Activated T-cell treated with anti-CD3 and anti-CD28 coated beads for 4 hours (primary cell): ENCODE measurements around the gene FUZ.

Source experiments
- DNase-seq: peaks from one replicate; pipeline ENCODE4 v3.0.0-alpha.2; 2020

Gene FUZ

DNA sequence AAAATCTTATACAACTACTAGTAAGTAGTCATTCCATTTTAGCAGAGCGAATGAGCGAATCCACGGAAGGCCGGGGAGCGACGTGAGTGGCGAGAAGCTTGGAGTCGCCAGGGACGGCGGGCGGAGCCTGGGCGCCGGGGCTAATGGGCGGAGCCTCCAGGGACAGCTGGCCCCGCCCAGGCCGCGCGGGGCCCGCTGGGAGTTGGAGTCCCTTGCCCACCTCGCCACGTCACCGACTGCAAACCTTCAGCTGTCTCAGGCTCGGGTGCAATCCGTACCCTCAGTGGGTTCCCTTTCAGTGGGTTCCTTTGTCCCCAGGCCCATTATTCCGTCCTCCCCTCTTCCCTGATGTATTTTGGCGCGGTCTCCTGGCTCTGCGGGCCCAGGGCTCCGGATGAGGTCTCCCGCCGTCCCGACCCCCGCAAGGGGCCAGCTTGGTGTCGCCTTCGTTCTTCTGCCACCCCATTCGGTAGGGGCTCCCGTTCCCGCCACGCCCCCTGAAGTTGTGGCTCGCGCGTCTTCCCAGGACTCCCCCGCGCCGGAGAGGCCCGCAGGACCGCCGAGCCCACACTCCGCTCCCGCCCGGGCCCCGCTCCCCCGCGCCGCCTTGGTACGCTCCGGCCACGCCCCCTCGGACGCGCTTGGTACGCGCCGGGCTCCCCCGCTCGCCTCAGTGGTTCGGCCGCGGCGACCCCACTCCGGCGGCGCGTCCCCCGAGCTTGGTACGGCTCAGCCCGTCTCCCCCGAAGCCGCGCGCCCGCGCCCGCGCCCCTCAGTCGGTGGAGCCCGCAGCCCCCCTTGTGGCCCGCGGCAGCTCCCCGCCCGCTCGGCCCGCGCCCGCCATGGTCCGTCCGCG, 37.6 kb upstream of the FUZ start, which contains the start of gene PTOV1:
Gene PTOV1 (plus strand): TSS at position 673 of the 856 bp plus-strand sequence.
- peak; percentile 81 for DNase-seq

DNA sequence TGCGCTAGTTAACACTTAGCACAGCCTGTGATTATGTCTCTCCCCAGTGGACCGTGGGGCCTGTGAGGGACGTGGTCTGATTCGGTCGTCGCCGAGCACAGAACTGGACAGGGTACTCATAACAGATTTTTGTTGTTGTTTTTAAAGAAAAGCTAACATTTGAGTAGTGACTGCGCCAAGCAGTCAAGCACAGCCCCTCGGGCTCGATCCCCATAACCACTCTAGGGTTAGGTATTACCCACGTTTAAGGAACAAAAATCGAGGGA, 37.1 kb upstream of the FUZ start:
- DNase-seq: no peak

DNA sequence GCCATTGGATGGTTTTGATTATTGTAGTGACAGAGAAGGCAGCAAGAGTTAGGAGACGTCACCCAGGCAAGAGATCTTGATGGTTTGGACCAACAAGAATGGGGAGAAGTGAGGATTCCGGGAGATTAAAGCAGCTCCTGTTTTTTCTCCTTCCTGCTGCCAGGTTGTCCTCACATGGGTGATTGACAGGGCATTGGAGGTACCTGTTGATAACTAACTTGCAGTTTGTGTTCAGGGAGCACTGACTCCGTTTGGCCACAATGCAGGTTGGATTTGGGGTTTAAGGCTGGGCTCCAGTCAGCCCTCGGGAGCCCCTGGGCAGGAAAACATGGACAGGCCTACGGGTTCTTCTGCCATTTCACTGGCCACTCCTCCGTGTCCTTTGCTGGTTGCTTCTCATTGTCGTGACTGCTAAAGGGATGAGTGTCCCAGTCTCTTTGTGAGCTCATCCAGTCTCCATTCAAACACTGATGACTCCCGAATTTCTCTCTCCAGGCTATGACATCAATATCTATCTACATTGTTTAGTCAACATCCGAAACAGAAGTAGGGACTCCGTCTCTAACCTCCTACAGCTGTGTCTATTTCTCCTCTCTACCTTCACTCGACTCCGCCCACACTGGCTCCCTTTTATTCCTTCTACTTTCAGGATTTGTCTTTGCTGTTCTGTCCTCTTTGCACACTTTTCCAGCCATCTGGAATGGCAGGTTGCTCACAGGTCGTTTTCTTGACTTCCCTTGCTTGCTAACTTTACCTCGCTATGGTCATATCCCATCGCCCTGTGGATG, 36.5 kb upstream of the FUZ start:
- no peak for DNase-seq

DNA sequence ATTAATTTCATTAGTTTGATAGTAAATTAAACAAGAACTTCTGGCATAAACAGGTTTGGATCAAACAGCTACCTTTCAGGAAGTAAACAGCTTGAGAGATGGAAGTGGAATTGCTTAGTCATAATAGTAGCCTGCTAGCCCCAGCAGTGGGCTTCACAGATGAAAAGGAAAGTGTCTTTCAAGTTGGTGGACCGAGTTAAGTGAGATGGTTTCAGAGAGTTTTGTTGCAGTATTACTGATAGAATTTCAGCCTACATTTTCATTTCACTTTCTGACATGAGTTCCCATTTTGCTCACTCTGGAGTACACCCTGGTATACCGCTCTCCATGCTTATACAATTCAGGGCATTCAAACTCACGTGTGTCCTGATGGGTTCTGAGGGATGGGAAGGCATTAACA, 35.8 kb upstream of the FUZ start:
- DNase-seq: no peak

DNA sequence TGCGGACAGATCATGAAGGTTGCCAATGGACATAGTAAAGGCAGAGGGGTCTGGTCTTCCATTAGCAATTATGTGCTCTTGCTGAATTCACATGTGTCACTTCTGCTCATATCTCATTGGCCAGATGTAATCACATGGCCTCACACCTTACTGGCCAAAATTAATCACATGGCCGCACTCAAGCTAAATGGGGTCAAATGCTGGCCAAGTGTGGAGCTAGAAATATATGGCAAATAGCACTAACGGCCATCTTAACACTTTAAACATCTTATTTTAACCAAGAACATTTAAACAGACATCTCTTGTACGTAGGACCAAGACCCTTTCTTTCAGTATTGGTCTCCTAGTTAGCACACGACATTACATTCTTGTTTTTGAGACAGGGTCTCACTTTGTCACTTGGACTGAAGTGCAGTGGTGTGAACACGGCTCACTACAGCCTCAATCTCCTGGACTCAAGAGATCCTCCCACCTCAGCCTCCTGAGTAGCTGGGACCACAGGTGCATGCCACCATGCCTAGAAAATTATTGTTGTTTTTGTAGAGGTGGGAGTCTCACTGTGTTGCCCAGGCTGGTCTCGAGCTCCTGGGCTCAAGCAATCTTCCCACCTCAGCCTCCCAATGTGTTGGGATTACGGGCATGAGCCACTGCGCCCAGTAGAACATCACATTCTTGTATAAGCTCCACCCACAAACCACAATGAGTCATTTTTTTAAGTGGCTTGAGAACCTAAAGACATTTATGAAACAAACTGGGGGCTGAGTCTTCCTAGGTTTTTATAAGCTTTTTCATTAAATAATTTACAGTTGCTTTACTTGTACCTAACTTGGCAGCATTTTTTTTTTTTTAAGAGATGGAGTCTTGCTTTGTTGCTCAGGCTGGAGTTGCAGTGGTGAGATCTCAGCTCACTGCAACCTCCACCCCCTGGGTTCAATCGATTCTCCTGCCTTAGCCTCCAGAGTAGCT, 34.9 kb upstream of the FUZ start:
- no peak for DNase-seq

DNA sequence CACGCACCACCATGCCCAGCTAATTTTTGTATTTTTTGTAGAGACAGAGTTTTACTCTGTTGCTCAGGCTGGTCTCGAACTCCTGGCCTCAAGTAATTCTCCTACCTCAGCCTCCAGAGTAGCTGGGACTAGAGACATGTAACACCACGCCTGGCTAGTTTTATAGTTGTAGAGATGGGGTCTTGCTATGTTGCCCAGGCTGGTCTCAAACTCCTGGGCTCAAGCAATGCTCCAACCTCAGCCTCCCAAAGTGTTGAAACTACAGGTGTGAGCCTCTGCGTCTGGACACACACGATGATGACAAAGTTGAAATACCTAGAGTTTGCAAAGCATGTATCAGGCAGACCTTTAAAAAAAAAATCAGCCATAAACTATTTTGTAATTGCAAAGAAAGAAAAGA, 33.3 kb upstream of the FUZ start:
- DNase-seq: no peak

DNA sequence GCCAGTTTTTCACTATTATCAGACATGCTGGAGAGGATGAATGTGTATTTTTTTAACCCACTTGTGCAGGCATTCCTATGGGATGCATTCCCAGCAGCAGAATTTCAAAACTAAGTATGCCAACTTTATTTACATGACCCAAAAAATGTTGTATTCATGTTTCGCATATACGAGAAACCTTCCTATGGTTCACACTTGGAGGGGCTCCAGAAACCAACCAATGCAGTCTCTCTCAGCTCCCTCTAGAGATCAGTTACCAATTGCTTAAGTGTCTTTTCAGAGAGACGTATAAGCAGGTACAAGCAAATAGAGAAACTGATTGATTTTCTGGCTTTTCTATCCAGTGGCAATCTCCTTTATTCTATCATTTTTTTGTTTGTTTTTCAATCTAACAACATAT, 32.3 kb upstream of the FUZ start:
- no peak for DNase-seq

DNA sequence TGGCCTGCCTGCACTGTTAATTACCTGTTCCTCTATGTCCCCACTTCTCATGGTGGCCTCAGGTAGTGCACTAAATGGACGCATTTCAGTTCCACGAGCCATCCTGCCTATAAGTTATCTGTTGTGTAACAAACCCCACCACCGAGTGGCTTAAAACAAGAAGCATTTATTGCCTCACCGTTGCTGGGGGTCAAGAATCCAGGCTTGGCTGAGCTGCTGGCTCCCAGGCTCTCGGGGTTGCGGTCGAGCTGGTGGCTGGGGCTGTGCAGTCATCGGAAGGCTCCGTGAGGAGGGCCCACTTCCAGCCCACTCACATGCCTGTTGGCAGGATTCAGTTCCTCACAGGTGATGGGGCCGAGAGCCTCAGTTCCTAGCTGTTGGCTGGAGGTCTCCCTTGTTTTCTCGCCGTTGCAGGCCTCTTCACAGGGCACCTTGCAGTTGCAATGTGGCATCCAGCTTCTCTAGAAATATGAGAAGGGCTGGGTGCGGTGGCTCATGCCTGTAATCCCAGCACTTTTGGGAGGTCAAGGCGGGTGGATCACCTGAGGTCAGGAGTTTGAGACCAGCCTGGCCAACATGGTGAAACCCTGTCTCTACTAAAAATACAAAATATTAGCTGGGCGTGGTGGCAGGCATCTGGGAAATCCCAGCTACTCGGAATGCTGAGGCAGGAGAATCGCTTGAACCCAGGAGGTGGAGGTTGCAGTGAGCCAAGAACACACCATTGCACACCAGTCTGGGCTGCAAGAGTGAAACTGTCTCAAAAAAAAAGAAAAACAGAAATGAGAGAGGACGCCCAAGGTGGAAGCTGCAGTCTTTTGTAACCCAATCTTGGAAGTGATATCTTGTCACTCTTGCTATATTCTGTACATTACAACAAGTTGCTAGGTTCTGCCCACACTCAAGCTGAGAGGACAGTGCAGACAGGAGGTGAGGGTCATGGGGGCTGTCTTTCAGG, 31.3 kb upstream of the FUZ start:
- DNase-seq: no peak

DNA sequence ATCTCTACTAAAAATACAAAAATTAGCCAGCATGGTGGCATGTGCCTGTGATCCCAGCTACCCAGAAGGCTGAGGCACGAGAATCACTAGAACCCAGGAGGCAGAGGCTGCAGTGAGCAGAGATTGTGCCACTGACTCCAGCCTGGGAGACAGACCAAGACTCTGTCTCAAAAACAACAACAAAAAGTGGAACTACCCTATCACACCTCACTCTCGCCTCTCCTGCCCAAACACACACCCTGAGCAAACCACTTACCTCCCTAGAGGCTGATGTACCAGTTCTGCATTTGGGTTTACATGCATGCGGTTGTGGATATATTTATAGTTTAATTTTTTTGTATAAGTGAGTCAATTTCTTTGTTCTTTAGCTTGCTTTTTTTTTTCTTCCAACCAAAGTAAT, 30.2 kb upstream of the FUZ start:
- DNase-seq: no peak

DNA sequence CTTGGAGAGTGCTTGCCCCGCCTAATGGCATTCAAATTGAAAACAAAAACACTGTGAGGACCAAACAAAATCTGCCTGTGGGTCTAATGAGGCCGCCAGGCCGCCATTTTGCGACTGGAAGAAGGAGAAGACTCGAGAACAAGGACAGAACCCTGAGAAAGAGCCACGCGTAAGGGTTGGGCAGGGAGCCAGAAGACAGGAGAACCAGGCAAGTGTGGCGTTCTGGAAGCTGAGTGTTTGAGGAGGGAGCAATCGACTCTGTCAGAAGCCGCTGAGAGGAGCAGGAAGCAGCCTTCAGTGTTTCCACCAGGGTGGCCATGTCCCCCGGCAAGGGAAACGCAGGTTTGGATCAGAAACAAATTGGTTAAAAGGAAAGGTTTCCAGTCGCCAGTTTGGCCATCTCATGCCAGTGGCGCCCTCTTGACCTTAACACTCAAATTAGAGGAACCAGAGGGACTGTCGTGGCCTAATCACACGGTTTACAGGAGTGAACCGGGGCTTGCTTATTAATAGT, 27.7 kb upstream of the FUZ start:
- no peak for DNase-seq

DNA sequence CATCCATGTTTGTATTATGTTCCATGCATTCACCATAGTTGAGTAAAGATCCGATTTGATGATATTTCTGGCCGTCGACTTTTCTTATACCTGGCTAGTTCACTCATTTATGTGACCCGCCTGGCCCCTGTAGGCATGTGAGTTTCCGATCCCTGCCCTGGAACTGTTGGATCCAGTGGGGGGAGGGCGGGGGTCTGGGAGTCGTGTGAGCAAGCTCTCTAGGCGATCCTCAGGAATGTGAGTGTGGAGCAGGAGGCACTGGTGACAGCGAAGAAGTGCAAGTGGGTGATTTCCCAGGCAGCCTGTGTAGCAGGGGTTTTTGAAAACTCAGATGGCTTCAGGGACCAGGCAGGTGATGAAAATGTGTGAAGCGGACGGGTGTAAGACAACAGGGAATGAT, 27.2 kb upstream of the FUZ start:
- no peak for DNase-seq

DNA sequence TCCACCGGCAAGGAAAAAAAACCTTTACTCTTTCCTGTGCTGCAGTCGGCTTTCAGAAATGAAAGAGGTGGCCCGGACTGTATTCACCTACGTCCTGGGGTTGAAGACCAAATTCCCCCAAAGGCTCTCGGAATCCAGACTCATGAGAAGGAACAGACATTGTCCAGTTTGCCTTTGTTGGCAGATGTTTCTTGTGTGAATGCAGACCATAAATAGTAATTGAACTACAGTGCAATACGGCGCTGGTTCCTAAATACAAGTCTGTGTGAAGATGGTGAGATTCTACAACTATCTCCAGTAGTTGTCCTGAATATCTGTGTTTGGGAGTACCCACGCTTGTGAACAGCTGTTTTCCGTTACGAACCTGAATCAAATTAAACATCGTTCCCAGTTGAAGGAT, 26.6 kb upstream of the FUZ start:
- no peak for DNase-seq

DNA sequence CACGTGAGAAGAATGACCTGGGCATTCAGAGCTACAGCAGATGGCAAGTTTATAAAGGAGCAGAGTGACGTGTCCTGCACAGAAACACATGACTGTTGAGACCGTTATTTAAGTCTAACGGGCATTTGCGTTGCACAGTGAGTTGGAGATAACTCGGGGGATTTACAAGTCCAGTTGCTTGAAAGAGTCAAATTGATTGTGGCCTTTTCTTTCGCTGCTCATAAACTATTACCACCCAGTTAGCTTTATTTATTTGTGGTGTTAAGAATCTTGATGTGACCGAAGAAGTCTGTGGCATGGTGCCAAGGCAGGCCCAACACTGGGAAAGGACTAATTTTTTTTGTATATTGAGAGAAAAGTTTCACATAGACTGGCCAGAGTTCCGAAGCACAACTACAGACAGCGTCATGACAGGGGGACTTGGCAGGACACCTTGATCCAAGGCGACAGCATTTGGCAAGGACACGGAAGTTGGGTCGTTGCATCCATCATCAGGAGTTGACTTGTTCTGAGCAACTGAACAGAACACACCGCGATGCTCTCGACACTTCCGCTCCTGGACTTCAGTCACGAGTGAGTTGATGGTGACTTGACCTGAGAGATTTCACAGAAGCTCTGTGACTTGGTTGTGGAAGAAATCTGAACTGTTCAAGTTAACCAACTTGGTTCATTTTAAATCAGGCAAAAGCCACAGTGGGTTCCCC, 25.9 kb upstream of the FUZ start:
- DNase-seq: no peak

DNA sequence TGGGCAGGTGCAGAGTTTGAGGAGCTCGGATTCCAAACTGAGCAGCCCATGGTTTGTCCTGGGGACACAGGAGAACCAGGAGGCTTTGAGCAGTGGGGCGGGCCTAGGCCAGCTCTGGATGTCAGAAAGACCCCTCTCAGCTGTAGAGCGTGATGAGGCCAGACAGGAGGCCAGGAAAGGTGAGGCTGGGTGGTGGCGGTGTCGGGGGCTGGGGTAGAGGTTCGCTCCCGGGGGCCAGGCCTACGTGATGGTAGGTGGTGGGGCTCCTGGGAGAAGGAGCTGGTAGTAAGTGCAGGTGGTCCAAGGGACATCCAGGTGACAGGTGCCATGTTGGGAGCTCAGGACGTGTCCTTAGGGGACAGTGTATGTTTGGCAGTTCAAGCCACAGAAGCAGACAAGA, 24.3 kb upstream of the FUZ start:
- no peak for DNase-seq

DNA sequence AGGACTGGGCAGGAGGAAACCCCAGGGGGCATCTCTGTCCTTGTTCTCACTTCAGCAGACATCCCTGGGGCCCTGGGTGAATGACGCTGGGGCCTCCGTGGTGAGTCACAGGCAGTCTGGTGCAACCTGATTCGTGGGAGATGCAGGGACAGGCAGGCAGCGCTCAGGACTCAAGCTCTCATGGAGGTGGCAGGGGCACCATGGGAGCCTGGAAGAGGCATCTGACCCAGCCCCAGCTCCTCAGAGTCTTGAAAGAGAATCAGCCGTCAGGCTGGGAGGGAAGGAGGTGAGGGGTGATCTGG, 23.9 kb upstream of the FUZ start:
- no peak for DNase-seq

DNA sequence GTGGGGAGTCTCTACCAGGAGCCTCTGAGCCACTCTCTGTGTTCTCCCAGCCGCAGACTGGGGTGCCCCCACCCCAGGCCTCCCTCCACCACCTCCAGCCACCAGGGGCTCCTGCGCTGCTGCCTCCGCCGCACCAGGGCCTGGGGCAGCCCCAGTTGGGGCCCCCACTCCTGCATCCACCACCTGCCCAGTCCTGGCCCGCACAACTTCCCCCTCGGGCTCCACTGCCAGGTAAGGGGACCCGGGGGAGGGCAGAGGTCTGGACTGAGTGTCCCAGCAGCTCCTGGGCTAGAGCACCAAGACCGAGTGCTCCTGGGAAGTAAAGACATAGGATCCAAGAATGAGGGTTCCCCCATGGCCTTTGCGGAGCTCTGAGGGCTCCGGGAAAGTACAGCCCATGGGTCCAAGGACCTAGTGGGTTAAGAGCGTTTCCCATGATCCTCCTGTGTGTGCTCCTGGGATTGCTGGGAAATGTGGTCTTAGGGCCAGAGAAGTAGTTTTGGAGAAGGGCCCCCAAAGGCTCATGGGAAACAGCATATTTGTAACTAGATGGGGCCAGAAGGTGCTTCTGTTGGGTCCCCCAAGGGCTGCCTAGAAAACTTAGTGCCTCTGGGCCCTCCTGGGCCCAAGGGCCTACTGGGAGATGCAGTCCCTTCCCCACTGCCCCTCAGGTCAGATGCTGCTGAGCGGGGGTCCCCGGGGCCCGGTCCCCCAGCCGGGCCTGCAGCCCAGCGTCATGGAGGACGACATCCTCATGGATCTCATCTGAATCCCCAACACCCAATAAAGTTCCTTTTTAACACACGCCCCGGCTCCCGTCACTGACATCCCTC, 23.3 kb upstream of the FUZ start:
- no peak for DNase-seq

DNA sequence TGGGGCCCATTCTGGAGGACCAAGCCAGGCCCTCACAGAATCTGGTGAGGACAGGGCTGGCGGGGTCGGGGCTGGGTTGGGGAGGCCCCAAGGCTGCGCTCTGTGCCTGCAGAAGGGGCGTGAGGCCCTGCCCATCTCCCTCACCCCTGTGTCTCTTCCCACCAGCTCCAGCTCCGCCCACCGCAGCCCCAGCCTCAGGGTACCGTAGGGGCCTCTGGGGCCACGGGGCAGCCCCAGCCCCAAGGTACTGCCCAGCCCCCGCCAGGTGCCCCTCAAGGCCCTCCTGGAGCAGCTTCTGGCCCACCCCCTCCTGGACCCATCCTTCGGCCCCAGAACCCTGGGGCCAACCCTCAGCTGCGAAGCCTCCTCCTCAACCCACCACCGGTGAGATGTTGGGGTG, 22.5 kb upstream of the FUZ start:
- DNase-seq: no peak

DNA sequence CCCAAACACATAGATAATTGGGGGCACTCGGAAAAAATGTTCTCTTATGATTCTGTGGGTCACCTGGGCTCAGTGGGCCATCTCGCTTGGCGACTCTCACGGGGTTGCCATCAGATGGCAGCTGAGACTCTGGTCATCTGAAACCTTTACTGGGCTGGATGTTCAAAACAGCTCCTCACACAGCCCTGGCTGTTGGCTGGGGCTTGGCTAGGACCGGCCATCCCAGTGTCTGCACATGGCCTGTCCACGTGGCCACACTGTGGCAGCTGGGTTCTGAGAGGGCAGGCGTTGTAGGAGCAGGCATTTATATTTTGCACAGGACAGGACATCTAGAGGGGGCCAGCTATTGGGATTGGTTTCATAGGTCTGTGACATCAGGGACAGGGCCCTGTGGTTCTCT, 20.5 kb upstream of the FUZ start:
- no peak for DNase-seq

DNA sequence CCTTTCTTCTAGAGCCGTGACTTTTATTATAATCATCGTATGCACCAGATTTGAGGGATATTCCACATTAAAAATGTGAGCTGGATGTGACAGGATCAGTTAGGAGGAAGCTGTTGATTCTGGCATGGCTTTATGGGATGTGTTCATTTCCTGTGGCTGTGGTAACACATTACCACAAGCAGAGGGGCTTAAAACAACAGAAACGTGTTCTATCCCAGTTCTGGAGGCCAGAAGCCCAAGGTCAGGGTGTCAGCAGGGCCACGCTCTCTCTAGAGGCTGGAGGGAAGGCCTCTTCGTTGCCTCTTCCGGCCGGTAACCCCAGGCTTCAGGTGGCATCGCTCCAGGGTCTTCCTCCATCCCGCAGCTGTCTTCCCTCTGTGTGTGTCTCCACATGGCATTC, 19.5 kb upstream of the FUZ start:
- no peak for DNase-seq

DNA sequence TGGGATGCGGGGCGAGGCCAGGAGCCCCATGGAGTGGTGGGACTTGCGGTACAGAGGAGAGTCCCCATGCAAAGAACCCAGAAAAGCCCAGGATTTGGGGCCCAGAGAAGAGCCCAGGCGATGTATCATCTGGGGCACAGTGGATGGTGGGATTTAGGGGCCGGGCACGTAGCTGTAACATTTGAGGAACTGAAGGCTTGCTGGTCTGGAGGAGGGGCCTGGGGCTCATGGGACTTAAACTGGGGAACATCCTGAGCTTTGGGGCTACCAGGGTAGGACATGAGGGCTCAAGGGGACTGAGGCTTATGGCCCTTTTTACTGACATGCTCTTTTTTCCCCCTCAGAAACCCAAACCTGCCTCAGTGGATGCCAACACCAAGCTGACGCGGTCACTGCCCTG, 18.5 kb upstream of the FUZ start:
- DNase-seq: no peak

DNA sequence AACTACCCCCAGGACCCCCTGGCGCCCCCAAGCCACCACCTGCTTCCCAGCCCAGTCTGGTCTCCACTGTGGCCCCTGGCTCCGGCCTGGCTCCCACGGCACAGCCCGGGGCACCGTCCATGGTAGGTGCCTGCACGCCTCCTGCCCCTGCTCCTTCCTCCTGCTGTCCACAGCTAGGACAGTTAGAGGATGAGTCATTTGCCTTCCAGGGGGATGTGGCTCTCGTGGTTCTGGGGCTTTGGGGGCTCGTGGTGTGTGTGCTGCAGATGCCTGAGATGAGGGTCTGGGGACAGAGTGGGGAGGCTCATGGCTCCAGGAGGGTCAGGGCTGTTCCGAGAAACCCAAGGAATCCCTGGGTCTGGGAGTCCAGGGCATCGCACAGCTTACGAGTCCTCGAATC, 17.7 kb upstream of the FUZ start:
- no peak for DNase-seq
